Posterior vena cava (tissue), 2 donors: ENCODE results near the gene MT1F. TPM values are rescaled to one million over a fixed set of nuclear protein-coding genes. Genes with fewer than 3 reads are reported as not detected.
"Not testable (repeated sequence)": the region's sequence is repeated elsewhere in the genome, so short reads cannot be mapped to it uniquely, and the experiment has no call there.

ENCODE experiments used
- DNase-seq: peaks from one replicate; pipeline ENCODE4 v3.0.0-alpha.2; 2020; ENCODE audit warnings: low spot score
- intact Hi-C, 2 donors: fragments of 100-400 bp; cut with DNase I; formaldehyde crosslinking; loops; one replicate each; pipeline versions ENCODE4 v1.14.1 to v1.14.2; 2022 to 2023
- total RNA-seq, 2 donors: library from RNA; stranded (reverse); fragmentation: NEBNext Ultra II Directional; extraction: Animal tissue kit (Norgen Biotek cat#: 25700); gene quantifications; one replicate each; pipeline ENCODE4 v1.2.1, GENCODE V29; 2021
- donor health status: DM: yes; HTN: yes; CAD: no.
- donor health status: DM: yes; HTN: yes; CAD: no.

The MT1F gene
- total RNA-seq, 2 donors from 2014 or later: 9.1 to 10.6 TPM

DNA sequence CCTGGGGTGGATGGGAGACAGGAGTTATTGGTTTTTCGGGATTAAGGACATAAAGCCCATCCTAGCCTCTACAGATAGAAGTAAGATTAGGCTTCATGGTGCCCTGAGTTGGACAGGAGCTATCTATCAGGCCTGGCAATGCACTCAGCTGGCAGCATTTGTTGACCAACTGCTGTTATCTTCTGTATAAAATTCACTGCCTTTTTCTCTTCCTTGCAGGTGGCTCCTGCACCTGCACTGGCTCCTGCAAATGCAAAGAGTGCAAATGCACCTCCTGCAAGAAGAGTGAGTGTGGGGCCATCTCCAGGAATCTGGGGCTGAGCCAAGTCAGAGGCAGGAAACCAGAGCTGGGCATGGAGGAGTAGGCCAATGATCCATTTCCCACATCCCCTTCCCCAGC lies 18.7 kb upstream of the MT1F start:
- no peak for DNase-seq
- intact Hi-C loops: no loop called here

DNA sequence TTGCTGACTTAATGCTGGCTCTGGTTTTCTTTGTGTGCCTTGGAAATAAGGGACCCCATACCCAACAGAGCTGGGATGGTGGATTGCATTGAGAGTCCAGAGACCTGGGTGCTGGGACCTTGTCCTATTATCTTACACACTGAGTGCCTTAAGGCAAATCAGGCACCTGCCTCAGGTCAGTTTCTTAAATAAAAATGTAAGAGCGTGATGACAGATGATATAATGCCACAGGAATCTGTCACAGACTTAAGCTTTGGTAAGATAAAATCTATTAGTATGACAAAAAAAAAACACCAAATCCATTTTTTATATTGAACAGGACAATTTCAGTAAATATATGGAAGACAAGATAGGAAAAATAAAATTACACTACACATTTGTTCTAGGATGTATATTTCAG lies 17.7 kb upstream of the MT1F start:
- no peak for DNase-seq
- intact Hi-C loops: no loop called here

DNA sequence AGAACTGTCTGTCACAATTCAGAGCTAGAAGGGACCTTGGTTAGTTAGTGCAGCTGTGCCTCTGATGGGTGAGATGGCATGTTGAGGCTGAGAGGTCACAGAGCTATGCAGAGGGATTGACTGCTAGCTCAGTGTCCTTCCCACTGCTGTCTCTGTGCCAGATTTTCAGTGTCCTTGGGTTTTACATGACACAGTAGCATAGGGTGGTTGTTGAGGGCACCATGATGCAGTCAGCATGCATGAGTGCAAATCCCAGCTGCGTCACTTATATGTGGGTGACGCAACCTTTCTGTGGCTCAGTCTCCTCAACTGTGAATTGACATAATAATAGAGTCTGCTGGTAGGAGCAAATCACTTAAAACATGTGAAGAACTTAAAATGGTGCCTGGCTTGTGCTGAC lies 16.6 kb upstream of the MT1F start:
- DNase-seq: no peak
- intact Hi-C loops: no loop called here

GRCh38 chr16:56643080-56643778 lies 14.5 kb upstream of the MT1F start:
- peak; percentile 95 for DNase-seq
- intact Hi-C loops: no loop called here

DNA sequence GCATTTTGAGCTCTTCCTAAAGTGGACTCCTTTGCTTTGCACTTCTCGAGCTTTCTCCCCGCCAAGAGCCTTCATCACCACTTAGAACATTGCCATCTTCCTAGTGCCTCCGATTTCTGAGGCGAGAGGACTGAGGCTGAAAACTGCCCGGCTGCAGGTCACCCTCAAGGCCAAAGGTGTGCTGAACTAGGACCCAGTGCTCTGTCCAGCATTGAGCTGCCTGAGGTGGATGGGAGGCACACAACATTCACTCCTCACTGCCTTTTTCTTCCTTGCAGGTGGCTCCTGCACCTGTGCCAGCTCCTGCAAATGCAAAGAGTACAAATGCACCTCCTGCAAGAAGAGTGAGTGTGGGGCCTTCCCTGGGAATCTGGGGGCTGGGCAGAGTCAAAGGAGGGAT lies 13.9 kb upstream of the MT1F start:
- intact Hi-C loops: no loop called here
- no peak for DNase-seq

- intact Hi-C loops: no loop called here
- DNase-seq: no peak
Measured at GRCh38 chr16:56645311-56645710, 12.4 kb upstream of the MT1F start.

GRCh38 chr16:56645838-56646237 lies 11.9 kb upstream of the MT1F start:
- intact Hi-C loops: no loop called here
- no peak for DNase-seq

DNA sequence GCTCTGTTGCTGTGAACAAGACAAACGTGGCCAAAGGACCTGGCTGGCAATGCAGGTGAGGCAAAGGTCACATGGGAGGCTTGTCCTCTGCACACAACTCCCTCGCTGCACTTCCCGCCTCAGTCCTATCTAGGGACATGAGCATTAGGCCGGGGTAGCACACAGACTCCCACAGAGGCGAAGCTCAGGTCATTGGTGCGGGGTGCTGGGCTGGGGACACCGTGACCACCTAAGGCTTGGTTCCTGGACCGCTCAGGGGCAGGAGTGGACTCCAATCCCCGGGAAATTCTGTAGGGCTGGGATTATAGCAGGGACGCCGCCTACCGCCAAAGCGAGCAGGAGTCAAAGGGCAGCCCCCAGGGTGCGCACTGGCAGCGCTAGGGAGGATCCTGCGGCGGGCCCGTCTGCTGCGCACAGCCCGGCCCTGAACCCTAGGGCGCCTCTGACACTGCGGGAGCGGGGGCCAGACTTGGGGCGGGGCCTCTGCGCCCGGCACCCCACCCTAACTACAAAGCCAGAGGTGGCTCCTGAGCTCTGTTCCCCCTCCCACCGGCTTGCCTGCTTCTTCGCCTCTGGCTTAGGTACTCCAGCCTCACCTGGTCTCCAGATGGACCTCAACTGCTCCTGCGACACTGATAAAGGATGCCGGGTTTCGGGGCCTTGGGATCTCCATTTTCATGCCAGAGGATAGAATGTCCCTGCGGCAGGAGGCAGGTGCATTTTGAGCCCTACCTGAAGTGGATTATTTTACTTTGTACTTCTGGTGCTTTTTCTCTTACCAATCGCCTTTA lies 9.9 kb upstream of the MT1F start:
- DNase-seq: no peak
- intact Hi-C loops: no loop called here

DNA sequence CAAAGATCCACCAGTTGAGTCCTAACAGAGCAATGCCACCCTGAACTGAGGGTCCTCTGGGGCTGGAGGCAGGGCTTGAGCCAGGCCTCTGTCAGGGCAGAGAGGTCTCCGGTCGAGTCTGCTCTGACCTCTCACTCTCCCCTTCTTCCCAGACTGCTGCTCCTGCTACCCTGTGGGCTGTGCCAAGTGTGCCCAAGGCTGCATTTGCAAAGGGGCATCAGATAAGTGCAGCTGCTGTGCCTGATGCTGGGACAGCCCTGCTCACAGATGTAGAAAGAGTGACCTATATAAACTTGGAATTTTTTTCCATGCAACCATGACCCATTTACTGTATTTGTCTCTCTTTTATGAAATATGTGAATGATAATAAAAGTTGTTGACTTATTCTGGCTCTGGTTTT lies 8.5 kb upstream of the MT1F start:
- no peak for DNase-seq
- intact Hi-C loops: no loop called here

DNA sequence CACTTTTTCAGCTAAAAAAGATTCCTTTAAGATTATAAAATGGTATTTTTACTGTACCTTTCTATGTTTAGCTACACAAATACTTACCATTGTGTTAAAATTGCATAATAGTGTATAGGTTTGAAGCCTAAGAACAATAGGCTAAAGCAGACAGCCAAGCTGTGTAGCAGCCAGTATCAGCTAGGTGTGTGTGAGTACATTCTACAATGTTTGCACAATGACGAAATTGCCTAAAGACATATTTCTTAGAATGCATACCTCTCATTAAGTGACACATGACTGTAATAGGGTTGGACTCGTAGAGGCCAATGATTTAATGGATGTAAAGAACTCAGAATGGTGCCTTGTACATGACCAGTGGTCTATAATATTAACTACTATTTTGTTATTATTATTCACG lies 7.9 kb upstream of the MT1F start:
- intact Hi-C loops: no loop called here

DNA sequence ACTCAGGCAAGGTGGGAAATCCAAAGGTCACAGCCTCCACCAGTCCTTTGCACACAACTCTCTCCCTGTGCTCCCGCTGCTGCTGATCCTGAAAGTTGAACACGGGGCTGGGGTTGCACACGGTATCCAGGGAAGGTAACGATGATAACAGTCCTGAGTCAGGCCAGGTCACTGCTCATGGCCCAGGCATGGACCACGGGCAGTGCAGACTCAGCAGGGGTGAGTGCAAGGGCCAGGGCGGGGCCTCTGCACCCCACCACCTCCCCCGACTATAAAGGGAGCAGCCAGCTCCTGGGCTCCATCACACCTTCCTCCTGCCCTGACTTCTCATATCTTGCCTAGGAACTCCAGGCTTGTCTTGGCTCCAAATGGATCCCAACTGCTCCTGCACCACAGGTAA lies 6.2 kb upstream of the MT1F start, which contains the start of gene MT1B:
Gene MT1B (plus strand): TSS at position 301 of the 400 bp plus-strand sequence. CDS start 68 bp downstream, at position 369.
- DNase-seq: no peak
- intact Hi-C loops: no loop called here

More for the DNA sequence above, 7.9 kb upstream of the MT1F start:
- DNase-seq: no peak

GRCh38 chr16:56652600-56652999 lies 5.2 kb upstream of the MT1F start:
- intact Hi-C loops: no loop called here
- no peak for DNase-seq

GRCh38 chr16:56653218-56653617 lies 4.5 kb upstream of the MT1F start:
- intact Hi-C loops: no loop called here
- no peak for DNase-seq

DNA sequence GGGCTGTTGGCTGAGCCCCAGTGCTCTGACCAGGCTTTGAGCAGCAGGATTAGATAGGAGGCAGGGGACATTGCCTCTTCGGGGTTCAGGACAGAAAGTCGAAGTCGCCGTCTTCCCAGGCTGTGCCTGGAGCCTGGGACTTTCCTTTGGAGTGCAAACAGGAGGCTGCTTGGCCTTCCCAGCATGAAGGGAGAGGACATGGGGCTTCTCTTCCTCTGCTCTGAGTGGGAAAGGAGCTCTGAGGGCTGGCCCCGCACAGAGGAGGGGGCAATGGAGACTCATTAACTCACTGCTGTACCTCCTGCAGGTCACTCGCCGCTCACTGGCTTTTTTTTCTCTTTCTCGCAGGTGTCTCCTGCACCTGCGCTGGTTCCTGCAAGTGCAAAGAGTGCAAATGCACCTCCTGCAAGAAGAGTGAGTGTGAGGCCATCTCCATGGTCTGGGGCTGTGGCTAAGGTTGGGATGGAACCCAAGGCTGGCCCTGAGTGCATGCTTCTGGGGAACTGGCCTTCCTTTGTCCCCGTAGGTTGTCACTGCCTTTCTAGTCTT lies 642 bp downstream of the MT1F start:
- intact Hi-C loops: no loop called here
- peak; percentile 92 for DNase-seq

DNA sequence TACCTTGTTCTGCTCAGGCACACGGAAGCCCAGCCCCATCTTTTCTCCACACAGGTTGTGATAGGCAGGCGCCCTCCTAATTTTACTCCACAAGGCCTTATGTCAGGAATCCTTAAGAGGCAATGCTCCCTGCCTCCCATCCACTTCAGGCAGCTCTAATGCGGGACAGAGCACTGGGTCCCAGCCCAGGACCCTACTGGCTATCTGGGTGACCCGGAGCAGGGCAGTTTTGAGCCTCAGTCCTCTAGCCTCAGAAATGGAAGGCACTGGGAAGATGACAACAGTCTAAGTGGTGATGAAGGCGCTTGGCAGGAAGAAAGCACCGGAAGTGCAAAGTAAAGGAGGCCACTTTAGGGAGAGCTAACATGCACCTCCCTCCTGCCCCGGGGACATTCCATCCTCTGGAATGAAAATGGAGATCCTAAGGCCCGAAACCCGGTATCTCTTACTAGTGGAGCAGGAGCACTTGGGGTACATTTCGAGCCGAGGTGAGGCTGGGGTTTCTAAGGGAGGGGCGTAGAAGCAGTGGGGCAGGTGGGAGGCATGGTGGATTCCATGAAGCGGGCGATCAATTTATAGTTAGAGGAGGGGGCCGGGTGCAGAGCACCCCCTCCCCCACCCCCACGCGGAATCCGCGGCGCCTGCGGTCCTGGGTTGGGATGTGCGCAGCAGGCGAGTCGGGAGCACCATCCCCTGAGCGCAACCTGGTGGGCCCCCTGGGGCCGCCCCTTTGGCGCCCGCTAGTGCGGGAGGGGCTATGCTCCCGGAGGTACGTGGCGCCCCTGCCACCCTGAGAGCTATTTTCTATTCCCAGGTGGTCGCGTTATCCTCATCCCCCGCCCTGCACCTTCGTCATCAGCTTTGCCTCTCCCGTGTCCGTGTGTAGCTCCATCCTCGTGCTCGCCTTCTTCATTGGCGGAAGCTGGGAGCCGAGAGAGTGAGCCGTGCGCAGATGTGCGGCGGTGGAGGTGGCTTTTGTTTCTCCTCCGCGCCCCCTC lies 4.9 kb downstream of the MT1F start:
- intact Hi-C loops: loop anchor here in 1 of 2 donors (10.0 kb wide), 1 partner anchor 72 kb away; the partner anchor contains the start of gene NUP93
- no peak for DNase-seq

DNA sequence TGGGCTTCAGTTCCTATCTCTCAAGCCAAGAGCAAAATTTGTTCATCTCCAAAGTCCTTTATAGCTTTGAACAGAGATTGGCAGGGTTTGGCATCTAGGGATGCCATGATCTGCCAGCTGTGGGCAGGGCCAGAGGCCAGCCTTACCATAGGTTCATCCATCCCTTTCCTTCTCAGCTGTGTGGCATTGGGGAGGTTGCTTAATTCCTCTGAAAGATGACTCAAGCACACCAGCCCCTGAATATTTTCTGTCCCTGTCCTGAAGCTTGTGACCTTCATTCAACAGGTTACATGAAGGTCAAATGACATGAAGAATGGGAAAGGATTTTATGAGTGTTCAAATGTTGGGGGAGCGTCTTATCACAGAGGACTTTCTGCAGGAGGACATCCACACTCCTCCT lies 6.7 kb downstream of the MT1F start:
- intact Hi-C loops: loop anchor here in 1 of 2 donors (10.0 kb wide), 1 partner anchor 70 kb away; the partner anchor contains the start of gene NUP93
- no peak for DNase-seq

DNA sequence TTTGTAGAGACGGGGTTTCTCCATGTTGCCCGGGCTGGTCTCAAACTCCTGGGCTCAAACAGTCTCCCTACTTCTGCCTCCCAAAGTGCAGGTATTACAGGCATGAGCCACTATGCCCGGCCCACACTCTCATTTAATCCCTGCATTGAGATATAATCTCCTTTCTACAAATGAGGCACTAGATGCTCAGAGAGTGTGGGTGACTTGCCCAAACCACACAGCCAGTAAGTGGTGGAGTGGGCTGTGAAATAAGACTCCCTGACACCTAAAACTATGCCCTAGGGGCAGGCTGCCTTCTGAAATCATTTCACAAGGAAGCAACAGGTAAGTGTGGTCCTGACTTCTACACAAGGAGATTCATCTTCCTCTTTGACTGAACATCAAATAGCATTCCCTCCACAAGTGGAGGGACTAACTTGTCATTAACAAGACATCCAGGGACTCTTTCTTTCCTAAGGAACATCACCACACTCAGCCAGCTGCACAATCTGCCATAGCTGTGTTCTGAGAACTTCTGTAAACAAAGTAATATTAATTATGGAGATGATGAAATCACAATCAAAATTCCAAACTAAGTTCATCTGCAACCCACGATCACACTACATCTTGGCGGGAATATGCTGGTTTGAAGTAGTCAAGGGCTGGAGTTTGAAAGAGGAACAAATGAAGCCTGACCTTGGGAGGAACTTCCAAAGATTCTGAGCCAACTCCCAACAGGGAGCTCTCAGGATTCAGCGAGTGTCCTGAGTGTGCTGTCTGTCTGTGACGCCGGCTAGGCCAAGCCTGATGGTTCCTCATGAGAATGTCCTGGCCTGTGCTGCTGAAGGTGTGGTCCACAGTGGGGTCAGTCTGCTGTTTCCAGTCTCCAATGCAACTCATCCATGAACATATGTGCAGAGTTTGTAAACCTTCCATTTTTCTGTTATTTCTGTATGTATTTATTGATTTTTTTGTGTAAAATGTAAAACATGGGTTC lies 7.8 kb downstream of the MT1F start:
- intact Hi-C loops: loop anchor here in 1 of 2 donors (10.0 kb wide), 1 partner anchor 69 kb away; the partner anchor contains the start of gene NUP93

More for the DNA sequence above, 7.8 kb downstream of the MT1F start:
- not testable (repeated sequence) for DNase-seq
